Measurements from ENCODE around the gene MBOAT2. TPM values are rescaled to one million over a fixed set of nuclear protein-coding genes. Genes with fewer than 3 reads are reported as not detected.
A peak's percentile ranks its signal among the peaks of the same experiment; 100 is the strongest.
"Not testable (repeated sequence)": the region's sequence is repeated elsewhere in the genome, so short reads cannot be mapped to it uniquely, and the experiment has no call there.

MBOAT2 gene
- total RNA-seq, 8 experiments from 2014 or later = 1.2 to 54.5 (median 28.6) TPM

DNA sequence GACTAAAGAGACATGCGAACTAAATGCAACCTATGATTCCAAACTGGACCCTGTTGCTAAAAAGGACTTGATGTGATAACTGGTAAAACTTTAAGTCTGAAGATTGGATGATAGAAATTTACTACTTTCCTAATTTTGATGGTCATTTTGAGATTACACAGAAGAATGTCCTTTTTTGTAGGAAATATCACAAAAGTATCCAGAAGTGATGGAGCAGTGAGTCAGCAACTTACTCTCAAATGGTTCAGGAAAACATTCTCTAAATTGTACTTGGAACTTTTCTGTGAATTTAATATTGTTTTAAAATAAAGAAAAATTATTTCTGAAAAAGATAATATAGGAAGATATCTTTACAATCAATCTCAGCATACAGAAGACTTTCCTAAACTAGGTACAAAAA lies 19.9 kb downstream of the MBOAT2 start:
- 55 to 100% (median 95%) methylated on average over 1 of the region's 1 CpG; no CpG with 5 or more reads in 2 of the 10 experiments for WGBS, 10 experiments
- Histone ChIP-seq H3K4me1 (replicated peaks in 1 of 2) (peaks cover 0 to 11% of the 10 kb centered on the region in 2 donors), H3K27ac (no peak overlapping the region), H3K4me3 (no peak overlapping the region)
- in situ Hi-C loops (cut with MboI; ENCODE audit: low pct_unique_long_range_greater_than_20kb in 2 of 9, low sequenced_read_pairs in 9 of 9, unreplicated experiment in 9 of 9) = no loop called here
- no peak for ATAC-seq (replicated peaks in 6 of 8)

GRCh38 chr2:8981876-8982275 lies 21.6 kb downstream of the MBOAT2 start:
- 0 to 100% (median 92%) methylated on average over 1 to 7 of the region's 7 CpGs for WGBS, 10 experiments
- Histone ChIP-seq H3K4me1 (replicated peaks in 1 of 2) (peaks cover 0 to 11% of the 10 kb centered on the region in 2 donors), H3K4me3 (no peak overlapping the region), H3K27ac (no peak overlapping the region)
- in situ Hi-C loops (cut with MboI; ENCODE audit: low pct_unique_long_range_greater_than_20kb in 2 of 9, low sequenced_read_pairs in 9 of 9, unreplicated experiment in 9 of 9) = no loop called here
- no peak for ATAC-seq (replicated peaks in 6 of 8)

DNA sequence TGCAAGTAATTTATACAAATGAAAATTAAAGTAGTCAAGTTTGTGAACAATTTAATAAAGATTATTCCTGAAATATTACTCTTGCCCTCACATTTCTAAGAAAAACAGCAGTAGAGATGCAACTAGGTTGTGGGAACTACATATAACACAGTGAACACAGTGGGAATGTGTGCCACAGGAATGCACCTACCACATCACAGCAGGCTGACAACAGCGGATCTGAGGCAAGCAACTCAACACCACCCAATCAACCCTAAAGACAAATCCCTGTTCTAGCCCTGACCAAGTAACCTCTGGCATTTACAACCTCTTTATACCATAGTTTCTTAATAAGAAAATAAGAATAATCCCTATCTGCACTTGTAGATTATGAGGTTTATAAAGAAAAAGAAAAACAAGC lies 23.4 kb downstream of the MBOAT2 start:
- in situ Hi-C loops (cut with MboI; ENCODE audit: low pct_unique_long_range_greater_than_20kb in 2 of 9, low sequenced_read_pairs in 9 of 9, unreplicated experiment in 9 of 9) = no loop called here
- WGBS, 10 experiments = 100% methylated on average over 1 of the region's 1 CpG; no CpG with 5 or more reads in 6 of the 10 experiments
- H3K4me3 ChIP-seq = no peak overlapping the region
- ATAC-seq (replicated peaks in 6 of 8) = no peak
- no peak overlapping the region for H3K27ac ChIP-seq
- peaks cover 10 to 27% of the 10 kb centered on the region in 2 donors for H3K4me1 ChIP-seq (replicated peaks in 1 of 2)

DNA sequence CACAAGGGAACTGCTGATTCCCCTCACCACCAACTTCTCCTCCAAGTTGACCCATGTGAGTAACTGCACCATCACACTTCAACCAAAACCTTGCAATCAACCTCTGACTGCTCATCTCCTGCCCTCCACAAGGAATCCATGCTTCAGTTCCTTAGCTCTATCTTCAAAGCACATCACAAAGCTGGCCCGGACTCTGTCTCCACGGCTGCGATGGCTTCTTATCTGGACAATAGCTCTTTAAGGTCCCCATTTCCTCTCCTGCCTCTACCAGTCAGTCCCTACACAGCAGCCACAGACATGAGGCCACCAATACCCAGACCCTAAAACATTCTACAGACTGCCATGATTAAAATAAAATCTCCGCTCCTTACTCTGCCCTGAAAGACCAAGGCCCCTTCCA lies 25.7 kb downstream of the MBOAT2 start:
- in situ Hi-C loops (cut with MboI; ENCODE audit: low pct_unique_long_range_greater_than_20kb in 2 of 9, low sequenced_read_pairs in 9 of 9, unreplicated experiment in 9 of 9) = no loop called here
- ATAC-seq (replicated peaks in 6 of 8) = no peak
- Histone ChIP-seq H3K4me1 (replicated peaks in 1 of 2) (peaks cover 10 to 16% of the 10 kb centered on the region in 2 donors), H3K27ac (no peak overlapping the region), H3K4me3 (no peak overlapping the region)
- WGBS, 10 experiments = 82 to 100% (median 100%) methylated on average over 1 to 4 of the region's 4 CpGs; no CpG with 5 or more reads in 4 of the 10 experiments

DNA sequence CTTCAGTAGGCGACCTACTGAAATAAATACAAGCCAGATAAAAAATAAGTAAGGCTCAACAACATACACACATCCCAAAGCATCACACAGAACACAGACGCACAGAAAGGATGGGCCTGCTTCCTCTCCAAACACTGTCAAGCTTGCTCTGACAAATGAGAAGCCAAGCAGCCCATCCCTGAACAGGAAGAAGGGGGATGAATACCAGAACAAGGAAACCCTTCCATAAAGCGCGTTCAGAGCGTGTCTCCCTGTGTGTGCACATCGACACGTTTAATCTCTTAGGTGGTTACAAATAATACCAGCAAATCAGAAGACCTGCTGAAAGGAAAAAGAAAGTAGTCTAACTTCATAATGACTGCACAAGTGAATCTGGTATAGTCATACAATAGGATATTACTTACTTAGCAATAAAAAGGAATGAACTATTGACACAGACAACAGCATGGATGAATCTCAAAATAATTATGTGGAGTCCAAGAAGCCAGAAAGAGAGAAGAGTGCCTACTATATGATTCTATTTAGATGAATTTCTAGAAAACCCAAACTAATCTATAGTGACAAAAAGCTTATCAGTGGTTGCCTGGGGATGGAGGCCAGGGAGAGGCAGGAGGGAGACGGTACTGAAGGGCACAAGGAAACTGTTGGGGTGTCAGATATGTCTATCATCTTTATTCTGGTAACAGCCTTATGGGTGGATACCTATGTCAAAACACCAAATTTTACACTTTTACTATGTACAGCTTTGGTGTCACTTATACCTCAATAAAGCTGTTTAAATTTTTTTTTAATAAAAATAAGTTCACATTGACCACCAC lies 26.8 kb downstream of the MBOAT2 start:
- peak in 7 of 8 experiments; percentile 29 to 85 (median 71) for ATAC-seq (replicated peaks in 6 of 8)

GRCh38 chr2:8974016-8974415 lies 29.5 kb downstream of the MBOAT2 start:
- peaks cover 10 to 16% of the 10 kb centered on the region in 2 donors for H3K4me1 ChIP-seq (replicated peaks in 1 of 2)
- H3K27ac ChIP-seq = no peak overlapping the region
- in situ Hi-C loops (cut with MboI; ENCODE audit: low pct_unique_long_range_greater_than_20kb in 2 of 9, low sequenced_read_pairs in 9 of 9, unreplicated experiment in 9 of 9) = no loop called here
- WGBS, 10 experiments = 66 to 100% (median 93%) methylated on average over 1 to 4 of the region's 4 CpGs; no CpG with 5 or more reads in 2 of the 10 experiments
- H3K4me3 ChIP-seq = no peak overlapping the region
- no peak for ATAC-seq (replicated peaks in 6 of 8)

More for the DNA sequence above, 26.8 kb downstream of the MBOAT2 start:
- in situ Hi-C loops (cut with MboI; ENCODE audit: low pct_unique_long_range_greater_than_20kb in 2 of 9, low sequenced_read_pairs in 9 of 9, unreplicated experiment in 9 of 9) = no loop called here
- WGBS, 10 experiments = 40 to 83% (median 68%) methylated on average over 1 to 7 of the region's 8 CpGs; no CpG with 5 or more reads in 1 of the 10 experiments
- no peak overlapping the region for H3K27ac ChIP-seq
- peaks cover 10 to 16% of the 10 kb centered on the region in 2 donors for H3K4me1 ChIP-seq (replicated peaks in 1 of 2)
- H3K4me3 ChIP-seq = no peak overlapping the region

DNA sequence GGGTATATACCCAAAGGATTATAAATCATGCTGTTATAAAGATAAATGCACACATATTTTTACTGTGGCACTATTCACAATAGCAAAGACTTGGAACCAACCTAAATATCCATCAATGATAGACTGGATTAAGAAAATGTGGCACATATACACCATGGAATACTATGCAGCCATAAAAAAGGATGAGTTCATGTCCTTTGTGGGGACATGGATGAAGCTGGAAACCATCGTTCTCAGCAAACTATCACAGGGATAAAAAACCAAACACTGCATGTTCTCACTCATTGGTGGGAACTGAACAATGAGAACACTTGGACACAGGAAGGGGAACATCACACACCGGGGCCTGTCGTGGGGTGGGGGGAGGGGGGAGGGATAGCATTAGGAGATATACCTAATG lies 30.5 kb downstream of the MBOAT2 start:
- in situ Hi-C loops (cut with MboI; ENCODE audit: low pct_unique_long_range_greater_than_20kb in 2 of 9, low sequenced_read_pairs in 9 of 9, unreplicated experiment in 9 of 9); H3K27ac ChIP-seq; H3K4me3 ChIP-seq; ATAC-seq (replicated peaks in 6 of 8): not testable (repeated sequence)
- WGBS, 10 experiments = 60 to 100% methylated on average over 1 of the region's 3 CpGs; no CpG with 5 or more reads in 8 of the 10 experiments
- peaks cover 10 to 16% of the 10 kb centered on the region in 2 donors for H3K4me1 ChIP-seq (replicated peaks in 1 of 2)

GRCh38 chr2:8972535-8972934 lies 30.9 kb downstream of the MBOAT2 start:
- peaks cover 10 to 16% of the 10 kb centered on the region in 2 donors for H3K4me1 ChIP-seq (replicated peaks in 1 of 2)
- ATAC-seq (replicated peaks in 6 of 8); in situ Hi-C loops (cut with MboI; ENCODE audit: low pct_unique_long_range_greater_than_20kb in 2 of 9, low sequenced_read_pairs in 9 of 9, unreplicated experiment in 9 of 9); H3K27ac ChIP-seq; H3K4me3 ChIP-seq: not testable (repeated sequence)
- no CpG with 5 or more reads among the region's 1 CpG for WGBS, 10 experiments

DNA sequence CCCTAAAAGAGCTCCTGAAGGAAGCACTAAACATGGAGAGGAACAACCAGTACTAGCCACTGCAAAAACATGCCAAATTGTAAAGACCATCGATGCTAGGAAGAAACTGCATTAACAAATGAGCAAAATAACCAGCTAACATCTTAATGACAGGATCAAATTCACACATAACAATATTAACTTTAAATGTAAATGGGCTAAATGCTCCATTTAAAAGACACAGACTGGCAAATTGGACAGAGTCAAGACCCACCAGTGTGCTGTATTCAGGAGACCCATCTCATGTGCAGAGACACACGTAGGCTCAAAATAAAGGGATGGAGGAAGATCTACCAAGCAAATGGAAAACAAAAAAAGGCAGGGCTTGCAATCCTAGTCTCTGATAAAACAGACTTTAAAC lies 34.1 kb downstream of the MBOAT2 start:
- H3K4me1 ChIP-seq (replicated peaks in 1 of 2); H3K27ac ChIP-seq; in situ Hi-C loops (cut with MboI; ENCODE audit: low pct_unique_long_range_greater_than_20kb in 2 of 9, low sequenced_read_pairs in 9 of 9, unreplicated experiment in 9 of 9); ATAC-seq (replicated peaks in 6 of 8); H3K4me3 ChIP-seq: not testable (repeated sequence)
- WGBS, 10 experiments = 60% methylated on average over 1 of the region's 2 CpGs; no CpG with 5 or more reads in 9 of the 10 experiments

DNA sequence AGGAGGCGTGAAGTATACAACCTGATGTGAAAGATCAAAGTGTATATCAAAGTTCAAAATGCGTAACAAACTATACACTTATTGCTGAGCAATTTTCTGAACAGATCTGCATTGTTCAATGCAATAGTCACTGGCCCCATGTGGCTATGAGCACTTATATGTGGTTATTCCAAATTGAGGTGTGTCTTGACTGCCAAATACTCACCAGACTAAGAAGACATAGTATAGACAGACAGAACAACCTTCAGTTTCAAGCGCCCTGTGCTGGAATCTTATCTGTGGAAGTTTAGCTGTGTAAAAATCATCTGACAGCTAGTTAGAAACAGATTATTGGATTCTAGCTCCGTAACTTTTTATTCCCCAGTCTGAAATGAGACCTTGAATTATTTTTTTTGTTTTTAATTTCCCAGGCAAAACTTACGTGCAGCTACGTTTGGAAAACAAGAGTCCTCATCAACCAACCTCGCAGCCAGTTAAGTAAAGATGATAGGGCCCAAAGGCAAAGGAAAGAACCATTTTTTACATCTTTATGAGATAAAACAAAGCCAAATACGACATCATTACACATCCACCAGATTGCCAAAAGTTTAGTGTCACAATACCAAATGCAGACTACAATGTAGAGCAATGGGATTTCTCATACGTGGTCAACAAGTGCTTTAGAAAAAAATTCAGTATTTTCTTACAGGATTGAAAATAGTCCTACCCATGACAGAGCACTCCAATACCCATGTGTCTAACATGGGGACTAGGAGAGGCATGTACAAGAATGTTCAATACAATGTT lies 37.2 kb downstream of the MBOAT2 start:
- 67 to 96% (median 85%) methylated on average over 3 to 9 of the region's 9 CpGs for WGBS, 10 experiments
- no peak overlapping the region for H3K4me3 ChIP-seq
- no peaks in the 10 kb centered on the region for H3K4me1 ChIP-seq (replicated peaks in 1 of 2)
- ATAC-seq (replicated peaks in 6 of 8) = peak in 1 of 8 experiments; percentile 19
- in situ Hi-C loops (cut with MboI; ENCODE audit: low pct_unique_long_range_greater_than_20kb in 2 of 9, low sequenced_read_pairs in 9 of 9, unreplicated experiment in 9 of 9) = no loop called here
- H3K27ac ChIP-seq = no peak overlapping the region

DNA sequence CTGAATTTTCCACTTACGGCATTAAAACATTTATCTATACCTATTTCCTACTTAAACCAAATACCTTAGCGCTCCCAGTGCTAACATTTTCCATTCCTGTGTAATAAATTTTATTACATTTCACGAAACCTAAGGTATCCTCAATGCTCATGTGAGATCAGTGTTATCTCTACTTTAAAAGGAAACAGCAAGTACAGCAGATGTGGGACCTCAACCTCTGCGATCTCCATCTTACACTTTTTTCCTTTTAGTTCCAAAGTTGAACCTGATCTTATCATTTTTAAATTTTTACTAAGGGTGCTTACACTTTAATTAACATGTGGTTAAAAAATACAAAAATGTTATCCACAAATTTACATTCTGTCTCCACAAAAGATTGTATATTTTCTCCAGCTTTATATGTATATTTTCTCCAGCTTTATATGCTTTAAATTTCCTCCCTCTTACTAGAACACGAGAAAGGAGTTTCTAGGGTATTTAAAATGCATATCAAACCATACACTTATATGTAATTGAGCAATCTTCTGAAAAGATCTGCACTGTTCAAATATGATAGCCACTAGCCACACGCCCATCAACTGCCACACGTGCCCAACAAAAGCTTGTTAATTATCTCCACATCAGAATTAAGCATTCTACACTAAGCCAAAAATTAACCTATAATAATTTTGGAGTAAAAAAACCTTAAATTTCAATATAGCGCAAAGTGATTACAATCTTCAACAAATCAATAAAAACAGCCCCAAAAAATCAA lies 38.1 kb downstream of the MBOAT2 start:
- Histone ChIP-seq H3K4me1 (replicated peaks in 1 of 2) (no peaks in the 10 kb centered on the region), H3K27ac (no peak overlapping the region), H3K4me3 (no peak overlapping the region)
- WGBS, 10 experiments = 58 to 97% (median 92%) methylated on average over 4 to 8 of the region's 8 CpGs
- in situ Hi-C loops (cut with MboI; ENCODE audit: low pct_unique_long_range_greater_than_20kb in 2 of 9, low sequenced_read_pairs in 9 of 9, unreplicated experiment in 9 of 9) = no loop called here
- ATAC-seq (replicated peaks in 6 of 8) = no peak

GRCh38 chr2:8962890-8963289 lies 40.6 kb downstream of the MBOAT2 start:
- in situ Hi-C loops (cut with MboI; ENCODE audit: low pct_unique_long_range_greater_than_20kb in 2 of 9, low sequenced_read_pairs in 9 of 9, unreplicated experiment in 9 of 9) = no loop called here
- ATAC-seq (replicated peaks in 6 of 8) = no peak
- H3K27ac ChIP-seq = no peak overlapping the region
- H3K4me1 ChIP-seq (replicated peaks in 1 of 2) = no peaks in the 10 kb centered on the region
- WGBS, 10 experiments = 60 to 100% (median 90%) methylated on average over 2 to 5 of the region's 6 CpGs
- H3K4me3 ChIP-seq = no peak overlapping the region

DNA sequence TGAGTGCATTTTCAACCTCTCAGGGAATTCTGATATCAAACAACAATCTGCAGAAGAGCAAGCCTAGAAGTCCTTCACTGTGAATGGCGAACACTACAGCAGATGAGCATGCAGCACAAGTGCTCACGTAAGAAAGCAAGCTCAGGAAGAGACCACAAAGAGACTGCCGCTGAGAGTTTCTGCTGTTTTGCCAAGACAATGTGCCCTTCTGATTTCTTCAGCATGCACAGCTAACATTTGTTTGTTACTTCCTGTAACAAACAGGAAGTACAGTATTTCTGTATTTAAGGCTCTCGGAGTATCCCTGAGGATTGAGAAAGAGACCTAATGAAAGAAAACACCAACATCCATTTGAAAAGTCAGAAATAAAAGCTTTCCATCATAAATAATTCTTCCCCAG lies 45.9 kb downstream of the MBOAT2 start:
- ATAC-seq (replicated peaks in 6 of 8) = no peak
- H3K4me3 ChIP-seq = no peak overlapping the region
- H3K4me1 ChIP-seq (replicated peaks in 1 of 2) = no peaks in the 10 kb centered on the region
- in situ Hi-C loops (cut with MboI; ENCODE audit: low pct_unique_long_range_greater_than_20kb in 2 of 9, low sequenced_read_pairs in 9 of 9, unreplicated experiment in 9 of 9) = no loop called here
- WGBS, 10 experiments = 43 to 100% (median 87%) methylated on average over 1 to 4 of the region's 4 CpGs
- H3K27ac ChIP-seq = no peak overlapping the region
